Loucy (cell line): ENCODE data around the gene SOBP.
A peak's percentile ranks its signal among the peaks of the same experiment; 100 is the strongest.

ENCODE experiments used
- H2AFZ ChIP-seq: fragments of 200-600 bp; sonication (generic); 2 replicates; pipeline ENCODE4 v1.6.0; 2016; ENCODE audit warnings: antibody characterized with exemption, mild to moderate bottlenecking, low read length, moderate library complexity
- H3F3A ChIP-seq: fragments of 200-600 bp; 2 replicates; pipeline ENCODE4 v1.6.0; 2016; ENCODE audit warnings: antibody characterized with exemption, low read depth, mild to moderate bottlenecking
- H3K27me3 ChIP-seq: fragments of 200-600 bp; sonication (generic); 2 replicates; pipeline ENCODE4 v1.6.1; 2014; ENCODE audit warnings: low read length, mild to moderate bottlenecking; ENCODE audit not compliant: insufficient read depth, poor library complexity, severe bottlenecking
- H3K36me3 ChIP-seq: fragments of 200-600 bp; sonication (generic); 2 replicates; pipeline ENCODE4 v1.6.1; 2016; ENCODE audit warnings: low read length; ENCODE audit not compliant: insufficient read depth
- H3K4me1 ChIP-seq: fragments of 200-600 bp; sonication (generic); 2 replicates; pipeline ENCODE4 v1.5.1; 2014; ENCODE audit warnings: low read length, mild to moderate bottlenecking; ENCODE audit not compliant: insufficient read depth, poor library complexity, severe bottlenecking
- H3K4me2 ChIP-seq: fragments of 200-600 bp; sonication (generic); 2 replicates; pipeline ENCODE4 v1.6.0; 2014; ENCODE audit warnings: antibody characterized with exemption, low read length, low read depth, mild to moderate bottlenecking; ENCODE audit not compliant: poor library complexity, severe bottlenecking
- H3K4me3 ChIP-seq: fragments of 200-600 bp; sonication (generic); 2 replicates; pipeline ENCODE4 v1.5.1; 2014; ENCODE audit warnings: low read length, mild to moderate bottlenecking, mixed read lengths; ENCODE audit not compliant: poor library complexity, severe bottlenecking
- H3K79me2 ChIP-seq: fragments of 200-600 bp; sonication (generic); 2 replicates; pipeline ENCODE4 v1.6.1; 2014; ENCODE audit warnings: low read length; ENCODE audit not compliant: insufficient read depth
- H3K9ac ChIP-seq: fragments of 200-600 bp; sonication (generic); 2 replicates; pipeline ENCODE4 v1.6.0; 2014; ENCODE audit warnings: mild to moderate bottlenecking, low read depth, low read length, moderate library complexity; ENCODE audit not compliant: poor library complexity, severe bottlenecking
- H3K9me2 ChIP-seq: fragments of 200-600 bp; sonication (generic); replicated peaks from 2 replicates; pipeline ENCODE4 v1.6.1; 2016; ENCODE audit warnings: low read depth, low read length, mixed read lengths
- H3K9me3 ChIP-seq: fragments of 200-600 bp; sonication (generic); 2 replicates; pipeline ENCODE4 v1.6.1; 2014; ENCODE audit warnings: mild to moderate bottlenecking, antibody characterized with exemption, low read length, low read depth; ENCODE audit not compliant: insufficient read depth
- H4K20me1 ChIP-seq: fragments of 200-600 bp; sonication (generic); 2 replicates; pipeline ENCODE4 v1.6.0; 2014; ENCODE audit warnings: antibody characterized with exemption, low read length, mild to moderate bottlenecking; ENCODE audit not compliant: insufficient read depth, poor library complexity, severe bottlenecking
- CTCF ChIP-seq: fragments of 200-600 bp; sonication (generic); conservative IDR thresholded peaks from 2 replicates; pipeline ENCODE4 v1.5.1; 2014; ENCODE audit warnings: mild to moderate bottlenecking, antibody characterized with exemption, low read length
- EZH2phosphoT487 ChIP-seq: fragments of 200-600 bp; IDR thresholded peaks from 2 replicates; pipeline ENCODE4 v1.6.1; 2018; ENCODE audit warnings: antibody characterized with exemption, mild to moderate bottlenecking, moderate library complexity, borderline replicate concordance

Gene SOBP

GRCh38 chr6:107703606-107704005 lies 213.7 kb downstream of the SOBP start:
- Histone ChIP-seq H3K4me2 (no peak overlapping the region), H3K4me1 (peaks cover 6% of the 10 kb centered on the region), H3F3A (no peaks in the 10 kb centered on the region), H3K9me2 (no peaks in the 10 kb centered on the region), H3K4me3 (no peak overlapping the region), H3K79me2 (no peaks in the 10 kb centered on the region), H3K9me3 (no peaks in the 10 kb centered on the region), H2AFZ (no peak overlapping the region), H4K20me1 (no peaks in the 10 kb centered on the region), H3K27me3 (no peaks in the 10 kb centered on the region), H3K9ac (no peak overlapping the region), H3K36me3 (no peaks in the 10 kb centered on the region)
- TF ChIP-seq EZH2phosphoT487 = no peak
- no peak for TF ChIP-seq CTCF

GRCh38 chr6:107704347-107705013 lies 214.6 kb downstream of the SOBP start:
- no peak overlapping the region for H3K9ac ChIP-seq
- H3K9me3 ChIP-seq = no peaks in the 10 kb centered on the region
- no peak overlapping the region for H3K4me2 ChIP-seq
- H3K27me3 ChIP-seq = no peaks in the 10 kb centered on the region
- no peaks in the 10 kb centered on the region for H3K36me3 ChIP-seq
- H2AFZ ChIP-seq = no peak overlapping the region
- peaks cover 6% of the 10 kb centered on the region for H3K4me1 ChIP-seq
- H3K79me2 ChIP-seq = no peaks in the 10 kb centered on the region
- no peaks in the 10 kb centered on the region for H3K9me2 ChIP-seq
- no peaks in the 10 kb centered on the region for H4K20me1 ChIP-seq
- H3K4me3 ChIP-seq = no peak overlapping the region
- TF ChIP-seq CTCF (peak; percentile 93), EZH2phosphoT487 (no peak)
- no peaks in the 10 kb centered on the region for H3F3A ChIP-seq

- Histone ChIP-seq H3F3A (no peaks in the 10 kb centered on the region), H3K36me3 (no peaks in the 10 kb centered on the region), H3K79me2 (no peaks in the 10 kb centered on the region), H3K9me3 (no peaks in the 10 kb centered on the region), H3K4me1 (no peaks in the 10 kb centered on the region), H2AFZ (no peak overlapping the region), H3K27me3 (no peaks in the 10 kb centered on the region), H3K4me3 (no peak overlapping the region), H3K9me2 (no peaks in the 10 kb centered on the region), H4K20me1 (no peaks in the 10 kb centered on the region), H3K9ac (no peak overlapping the region), H3K4me2 (no peak overlapping the region)
- no peak for TF ChIP-seq CTCF
- no peak for TF ChIP-seq EZH2phosphoT487
Observed at GRCh38 chr6:107706516-107707115, 216.7 kb downstream of the SOBP start.
